GM21367 (cell line): ENCODE measurements around the gene TERT.
"Not testable (repeated sequence)": the region's sequence is repeated elsewhere in the genome, so short reads cannot be mapped to it uniquely, and the experiment has no call there.

Source experiments
- ATAC-seq: cut with Tn5 transposase; IDR thresholded peaks from one replicate; pipeline ENCODE4 v1.9.1; 2021; ENCODE audit not compliant: unreplicated experiment

TERT gene

DNA sequence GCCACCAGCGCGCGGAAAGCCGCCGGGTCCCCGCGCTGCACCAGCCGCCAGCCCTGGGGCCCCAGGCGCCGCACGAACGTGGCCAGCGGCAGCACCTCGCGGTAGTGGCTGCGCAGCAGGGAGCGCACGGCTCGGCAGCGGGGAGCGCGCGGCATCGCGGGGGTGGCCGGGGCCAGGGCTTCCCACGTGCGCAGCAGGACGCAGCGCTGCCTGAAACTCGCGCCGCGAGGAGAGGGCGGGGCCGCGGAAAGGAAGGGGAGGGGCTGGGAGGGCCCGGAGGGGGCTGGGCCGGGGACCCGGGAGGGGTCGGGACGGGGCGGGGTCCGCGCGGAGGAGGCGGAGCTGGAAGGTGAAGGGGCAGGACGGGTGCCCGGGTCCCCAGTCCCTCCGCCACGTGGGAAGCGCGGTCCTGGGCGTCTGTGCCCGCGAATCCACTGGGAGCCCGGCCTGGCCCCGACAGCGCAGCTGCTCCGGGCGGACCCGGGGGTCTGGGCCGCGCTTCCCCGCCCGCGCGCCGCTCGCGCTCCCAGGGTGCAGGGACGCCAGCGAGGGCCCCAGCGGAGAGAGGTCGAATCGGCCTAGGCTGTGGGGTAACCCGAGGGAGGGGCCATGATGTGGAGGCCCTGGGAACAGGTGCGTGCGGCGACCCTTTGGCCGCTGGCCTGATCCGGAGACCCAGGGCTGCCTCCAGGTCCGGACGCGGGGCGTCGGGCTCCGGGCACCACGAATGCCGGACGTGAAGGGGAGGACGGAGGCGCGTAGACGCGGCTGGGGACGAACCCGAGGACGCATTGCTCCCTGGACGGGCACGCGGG lies at the start of gene TERT:
TERT (minus strand) TSS at position 234 of the 815 bp plus-strand sequence; CDS start at position 155, 79 bp downstream.
- ATAC-seq, result no peak

DNA sequence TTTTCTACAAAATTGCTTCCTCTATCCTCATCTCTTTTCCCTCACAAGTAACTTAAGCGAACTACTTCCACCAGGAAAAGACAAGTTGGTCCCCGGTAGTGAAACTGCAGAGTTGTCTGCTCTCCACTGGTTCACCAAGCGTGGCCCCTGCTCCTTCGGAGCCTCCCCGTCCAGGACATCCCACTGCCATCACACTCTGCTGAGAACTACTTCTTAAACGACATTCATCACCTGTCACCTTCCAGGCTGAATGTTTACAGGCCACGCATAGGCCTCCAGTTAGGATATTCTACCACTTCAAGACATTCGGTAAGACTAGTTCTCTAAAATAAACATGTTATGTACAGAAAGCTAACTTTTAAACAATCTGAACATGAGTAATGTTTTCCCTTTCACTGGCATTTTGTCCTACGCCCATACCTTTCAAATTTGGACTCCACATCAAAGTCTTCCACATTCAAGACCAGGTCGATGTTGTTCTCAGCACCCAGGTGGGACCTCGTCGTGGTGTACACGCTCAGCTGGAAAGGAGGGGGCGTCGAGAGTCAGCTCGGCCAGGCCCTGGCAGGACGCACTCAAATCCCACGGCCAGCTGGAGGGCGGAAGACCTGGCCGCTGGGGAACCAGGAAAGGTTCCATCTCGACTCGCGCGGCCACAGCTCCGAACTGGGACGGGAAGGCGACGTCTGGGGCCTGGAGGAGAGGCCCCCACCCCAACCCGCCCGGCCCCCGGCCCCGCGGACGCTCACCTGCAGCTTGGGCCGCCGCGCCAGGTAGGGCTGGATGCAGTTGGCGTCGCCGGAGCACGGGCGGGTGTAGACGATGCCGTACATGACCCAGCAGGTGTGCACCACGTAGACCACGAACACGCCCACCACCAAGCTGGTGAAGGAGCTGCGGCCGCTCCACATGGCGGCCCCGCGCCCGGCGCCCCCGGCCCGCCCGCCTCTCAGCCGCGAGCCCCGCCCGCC lies 49.3 kb upstream of the TERT start:
- ATAC-seq, result peak; percentile 17

DNA sequence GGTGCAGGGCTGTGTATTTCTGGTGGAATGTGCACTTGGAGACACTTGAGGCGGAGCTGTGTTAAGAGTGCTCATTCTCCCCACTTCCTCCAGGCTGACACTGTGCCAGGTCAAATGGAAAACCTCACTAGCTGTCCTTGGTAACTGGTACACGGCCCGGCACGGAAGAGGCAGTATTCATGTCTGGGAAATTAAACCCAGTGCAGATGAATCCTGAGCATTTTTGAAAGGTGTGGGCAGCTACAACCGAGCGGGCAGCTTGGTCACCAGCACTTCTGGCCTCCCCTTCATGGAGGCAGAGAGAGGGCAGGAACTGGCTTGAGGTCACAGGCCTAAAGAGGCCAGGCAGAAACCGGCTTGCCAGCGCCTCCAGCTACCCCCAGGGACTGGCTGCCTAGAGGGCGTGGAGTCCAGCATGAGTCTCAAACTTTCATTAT lies 48.5 kb upstream of the TERT start:
- no peak for ATAC-seq

DNA sequence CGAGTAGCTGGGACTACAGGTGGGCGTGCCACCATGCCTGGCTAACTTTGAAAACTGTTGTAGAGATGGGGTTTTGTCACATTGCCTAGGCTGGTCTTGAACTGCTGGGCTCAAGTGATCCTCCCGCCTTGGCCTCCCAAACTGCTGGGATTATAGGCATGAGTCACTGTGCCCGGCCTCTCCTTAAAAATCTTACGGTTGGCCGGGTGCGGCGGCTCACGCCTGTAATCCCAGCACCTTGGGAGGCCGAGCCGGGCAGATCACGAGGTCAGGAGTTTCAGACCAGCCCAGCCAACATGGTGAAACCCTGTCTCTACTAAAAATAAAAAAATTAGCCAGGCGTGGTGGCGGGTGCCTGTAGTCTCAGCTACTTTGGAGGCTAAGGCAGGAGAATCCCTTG lies 47.8 kb upstream of the TERT start:
- not testable (repeated sequence) for ATAC-seq

DNA sequence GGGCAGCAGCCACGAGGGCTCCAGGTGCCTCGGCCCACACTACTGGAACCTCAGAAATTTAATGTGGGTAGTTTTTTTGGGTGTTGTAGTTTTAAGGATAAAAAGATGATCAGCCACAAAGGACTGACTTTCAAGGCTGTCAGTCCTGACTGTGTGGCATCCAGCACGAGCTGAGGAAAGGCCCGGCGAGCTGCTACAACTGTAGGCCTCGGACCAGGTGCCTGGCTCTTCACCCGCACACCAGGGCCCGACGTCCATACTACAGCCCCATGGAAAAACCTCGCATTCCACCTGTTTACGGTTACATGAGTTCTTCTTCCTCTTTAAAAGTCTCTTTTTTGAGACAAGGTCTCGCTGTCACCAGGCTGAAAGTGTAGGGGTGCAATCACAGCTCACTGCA lies 47.4 kb upstream of the TERT start:
- no peak for ATAC-seq

DNA sequence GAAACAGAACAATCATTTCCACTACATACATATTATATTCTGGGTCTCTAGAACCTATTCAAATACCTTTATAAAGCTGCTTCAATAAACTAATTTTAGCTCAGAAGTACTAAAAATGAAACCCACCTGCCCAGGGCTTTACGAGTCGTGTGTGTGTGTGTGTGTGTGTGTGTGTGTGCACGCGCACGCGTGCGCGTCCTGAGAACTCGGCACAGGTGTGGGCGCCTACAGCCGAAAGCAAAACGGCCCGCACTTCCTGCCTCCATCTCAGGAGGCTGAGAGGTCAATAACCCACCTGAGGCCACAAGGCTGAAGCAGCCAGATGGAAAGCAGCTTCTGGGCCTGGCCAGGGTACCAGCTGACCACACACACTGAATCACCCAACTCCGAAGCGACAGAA lies 47.0 kb upstream of the TERT start:
- no peak for ATAC-seq

DNA sequence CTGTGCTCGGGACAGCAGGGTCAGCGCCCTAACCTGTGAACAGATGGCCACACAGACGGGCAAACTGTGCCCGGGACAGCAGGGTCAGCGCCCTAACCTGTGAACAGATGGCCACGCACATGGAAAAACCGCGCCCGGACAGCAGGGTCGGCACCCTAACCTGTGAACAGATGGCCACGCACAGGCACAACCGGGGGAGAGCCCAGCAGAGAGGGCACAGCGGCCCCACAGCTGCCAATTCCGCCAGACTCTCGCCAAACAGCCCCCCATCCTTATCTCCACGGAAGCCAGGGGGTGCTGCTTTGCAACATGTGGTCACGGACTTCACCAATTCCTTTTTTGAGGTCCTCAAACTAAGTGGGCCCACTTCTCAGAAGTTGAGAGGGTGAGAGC lies 44.9 kb upstream of the TERT start:
- ATAC-seq, result not testable (repeated sequence)

DNA sequence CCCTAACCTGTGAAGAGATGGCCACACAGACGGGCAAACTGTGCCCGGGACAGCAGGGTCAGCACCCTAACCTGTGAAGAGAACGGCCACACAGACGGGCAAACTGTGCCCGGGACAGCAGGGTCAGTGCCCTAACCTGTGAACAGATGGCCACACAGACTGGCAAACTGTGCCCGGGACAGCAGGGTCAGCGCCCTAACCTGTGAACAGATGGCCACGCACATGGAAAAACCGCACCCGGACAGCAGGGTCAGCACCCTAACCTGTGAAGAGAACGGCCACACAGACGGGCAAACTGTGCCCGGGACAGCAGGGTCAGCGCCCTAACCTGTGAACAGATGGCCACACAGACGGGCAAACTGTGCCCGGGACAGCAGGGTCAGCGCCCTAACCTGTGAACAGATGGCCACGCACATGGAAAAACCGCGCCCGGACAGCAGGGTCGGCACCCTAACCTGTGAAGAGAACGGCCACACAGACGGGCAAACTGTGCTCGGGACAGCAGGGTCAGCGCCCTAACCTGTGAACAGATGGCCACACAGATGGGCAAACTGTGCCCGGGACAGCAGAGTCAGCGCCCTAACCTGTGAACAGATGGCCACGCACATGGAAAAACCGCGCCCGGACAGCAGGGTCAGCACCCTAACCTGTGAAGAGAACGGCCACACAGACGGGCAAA lies 44.4 kb upstream of the TERT start:
- ATAC-seq, result not testable (repeated sequence)

DNA sequence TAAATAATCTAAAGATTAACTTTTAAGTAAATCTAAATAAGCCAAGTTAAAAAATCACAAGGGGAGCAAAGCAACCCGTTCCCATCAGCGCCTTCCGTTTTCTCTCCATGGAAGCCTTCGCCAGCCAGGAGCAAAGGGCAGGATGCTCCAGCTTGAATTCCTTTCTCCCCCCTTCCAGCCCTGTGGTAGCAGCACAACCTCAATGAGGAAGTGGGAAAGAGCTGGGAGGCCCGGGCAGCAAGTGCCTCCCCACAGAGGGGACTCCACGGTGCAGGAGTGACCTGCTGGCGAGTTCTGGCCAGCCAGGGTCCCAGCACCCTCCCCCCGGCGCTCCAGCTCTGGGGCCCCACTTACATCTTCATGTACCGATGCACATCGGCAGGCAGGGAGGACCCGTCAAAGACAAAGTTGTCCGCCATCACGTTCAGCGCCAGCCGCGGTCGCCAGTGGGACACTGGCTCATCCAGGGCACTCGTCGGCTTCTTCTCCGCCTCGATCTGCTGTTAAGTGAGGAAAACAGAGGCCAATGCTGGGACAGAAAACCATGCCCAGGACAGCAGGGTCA lies 43.7 kb upstream of the TERT start:
- ATAC-seq, result no peak

DNA sequence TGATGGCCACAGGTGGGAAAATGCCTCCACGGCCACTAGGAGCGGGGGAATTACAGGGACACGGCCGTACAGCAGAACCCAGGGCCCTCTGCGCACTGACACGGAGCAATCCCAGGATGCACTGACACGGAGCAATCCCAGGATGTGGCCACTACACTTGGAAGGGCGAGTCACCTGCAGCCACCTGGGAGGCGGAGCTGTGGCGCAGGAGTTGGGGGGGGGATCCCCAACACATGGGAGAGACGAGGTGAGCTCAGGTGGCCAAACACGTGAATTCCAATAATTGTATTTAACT lies 43.3 kb upstream of the TERT start:
- no peak for ATAC-seq

DNA sequence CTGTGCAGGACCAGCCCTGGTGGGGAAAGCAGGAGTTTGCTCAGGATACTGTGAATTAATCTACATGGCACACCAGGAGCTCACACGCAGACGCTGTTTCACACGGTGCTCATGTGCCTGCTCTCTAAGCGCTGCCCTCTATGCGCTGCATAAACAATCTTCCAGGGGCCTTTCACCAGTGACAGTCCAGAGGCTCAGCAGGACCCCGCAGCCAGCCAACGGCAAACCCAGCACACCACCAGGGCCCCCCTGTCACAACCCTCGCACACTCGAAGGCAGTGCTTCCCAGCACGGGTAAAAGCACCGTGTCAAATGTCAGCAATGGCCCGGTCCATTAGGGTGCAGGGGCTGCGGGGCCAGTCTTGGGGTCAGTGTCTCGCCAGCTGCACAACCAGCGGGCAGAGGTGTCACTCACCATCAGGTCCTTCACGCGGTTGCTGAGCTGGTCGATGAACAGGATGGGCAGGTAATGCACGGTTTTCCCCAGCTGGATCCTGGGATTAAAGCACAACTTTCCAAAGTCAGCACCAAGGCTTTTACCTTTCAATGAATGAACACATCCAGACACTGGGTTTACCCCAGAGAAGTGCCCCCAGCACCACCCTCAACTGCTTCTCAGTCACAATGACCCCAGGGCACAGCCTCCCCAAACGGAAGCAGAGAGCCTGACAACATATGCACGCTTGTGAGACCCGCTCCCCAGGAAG lies 42.8 kb upstream of the TERT start:
- ATAC-seq, result no peak

DNA sequence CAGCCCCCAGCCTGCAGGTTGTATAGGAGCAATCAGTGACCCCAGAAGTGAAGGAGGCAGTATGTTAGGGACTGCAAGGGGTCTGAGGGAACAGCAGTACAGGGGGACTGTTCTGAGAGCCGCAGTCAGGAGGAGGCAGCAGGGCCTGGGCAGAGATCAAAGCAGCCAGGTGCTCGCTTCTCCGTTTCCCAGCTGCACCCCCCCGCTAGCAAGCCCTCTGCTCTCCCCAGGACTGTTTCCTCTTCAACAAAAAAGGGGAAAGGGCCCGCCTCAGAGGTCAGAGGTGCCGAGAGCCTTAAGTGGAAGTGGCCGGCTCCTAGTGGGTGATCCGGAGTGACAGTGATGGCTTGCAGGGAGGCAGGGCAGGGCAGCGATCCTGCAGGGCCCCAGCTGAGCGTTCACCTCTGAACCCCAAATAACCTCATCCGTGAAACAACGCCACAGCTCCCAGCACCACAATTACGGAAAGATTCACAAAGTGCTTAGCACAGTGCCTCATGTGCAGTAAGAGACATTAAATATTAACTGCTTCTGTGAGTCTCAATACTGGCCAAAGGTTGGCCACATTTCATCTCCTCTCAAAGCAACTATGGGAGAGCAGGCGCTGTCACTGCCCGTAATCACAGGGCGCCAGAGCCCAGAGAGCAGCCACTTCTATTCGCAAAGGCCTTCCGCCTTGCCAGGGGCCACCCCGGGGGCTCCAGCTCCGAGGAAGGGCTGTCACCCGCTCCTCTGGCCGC lies 42.1 kb upstream of the TERT start:
- no peak for ATAC-seq

DNA sequence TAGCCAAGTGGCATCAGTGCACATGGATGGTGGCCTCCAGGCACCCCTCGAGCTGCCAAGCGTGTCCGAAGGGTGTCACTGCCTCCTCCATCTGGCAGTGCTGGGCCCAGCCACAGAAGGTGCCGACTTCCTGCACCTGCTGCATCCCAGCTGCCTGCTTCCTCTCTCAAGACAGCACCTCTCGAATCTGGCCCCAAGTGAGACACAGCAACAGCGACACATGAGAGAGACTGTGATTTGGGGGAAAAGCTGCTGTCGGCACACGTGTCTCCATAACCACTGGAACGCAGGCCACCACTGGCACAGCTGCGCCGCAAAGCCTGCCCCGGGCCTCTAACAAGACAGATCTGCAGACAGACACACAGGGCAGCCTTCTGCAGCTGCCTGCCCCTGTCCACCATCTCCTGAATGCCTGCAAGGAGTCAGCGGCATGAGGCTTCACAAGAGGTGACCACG lies 41.3 kb upstream of the TERT start:
- ATAC-seq, result no peak

DNA sequence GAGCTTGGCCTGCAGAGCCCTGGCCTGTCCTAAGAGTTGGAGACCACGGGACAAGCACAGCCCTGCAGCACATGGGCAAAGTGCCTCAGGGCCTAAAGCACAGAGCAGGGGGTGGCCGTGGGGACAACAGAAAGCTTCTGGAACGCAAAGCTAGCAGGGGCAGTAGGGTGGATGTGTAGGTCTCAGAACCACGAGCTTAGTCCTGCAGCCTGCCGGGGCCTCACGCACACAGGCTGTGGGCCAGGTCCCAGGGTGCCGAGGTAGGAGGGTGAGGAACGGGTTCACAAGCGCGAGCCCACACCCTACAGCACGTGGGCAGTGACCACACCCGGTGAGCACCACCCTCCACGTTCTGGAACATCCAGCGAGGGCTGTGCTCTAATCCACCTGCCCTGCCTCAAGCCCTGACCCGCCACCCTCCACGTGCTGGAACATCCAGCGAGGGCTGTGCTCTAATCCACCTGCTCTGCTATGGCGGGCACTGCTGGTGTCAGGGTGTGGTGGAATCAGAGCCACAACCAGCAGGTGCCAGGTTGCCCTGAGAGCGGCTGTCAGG lies 40.8 kb upstream of the TERT start:
- ATAC-seq, result no peak

DNA sequence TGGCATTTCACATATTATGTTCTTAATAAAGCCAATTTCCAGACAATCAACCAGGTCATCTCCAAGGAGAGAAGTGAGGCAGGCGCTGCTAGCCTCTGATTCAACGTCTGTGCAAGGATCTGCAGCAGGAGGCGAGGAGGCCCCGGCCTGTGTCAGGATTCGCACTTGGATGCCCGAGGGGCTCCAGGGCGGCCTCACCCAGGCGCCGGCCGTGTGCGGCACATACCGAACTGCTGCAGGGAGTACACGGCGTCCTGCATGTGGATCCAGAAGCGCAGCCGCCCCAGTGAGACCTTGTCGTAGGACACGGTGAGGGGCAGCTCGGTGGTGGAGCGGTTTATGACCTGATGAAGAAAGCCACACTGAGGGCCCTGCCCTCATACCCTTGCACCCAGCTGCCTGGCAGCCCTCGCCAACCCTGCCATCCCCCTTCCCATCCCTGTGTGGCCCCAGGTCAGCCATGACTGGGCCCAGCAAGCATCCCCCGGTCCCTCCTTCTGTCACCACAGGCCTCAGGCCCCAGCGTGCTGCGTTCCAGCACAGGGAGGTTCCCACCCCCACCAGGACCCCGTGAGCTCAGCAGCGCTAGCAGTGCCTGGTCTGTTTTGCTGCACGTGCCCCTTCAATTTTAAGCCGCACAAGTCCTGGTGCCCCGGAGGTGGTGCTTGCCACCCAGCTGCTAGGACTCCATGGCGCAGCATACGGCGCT lies 40.1 kb upstream of the TERT start:
- ATAC-seq, result no peak

DNA sequence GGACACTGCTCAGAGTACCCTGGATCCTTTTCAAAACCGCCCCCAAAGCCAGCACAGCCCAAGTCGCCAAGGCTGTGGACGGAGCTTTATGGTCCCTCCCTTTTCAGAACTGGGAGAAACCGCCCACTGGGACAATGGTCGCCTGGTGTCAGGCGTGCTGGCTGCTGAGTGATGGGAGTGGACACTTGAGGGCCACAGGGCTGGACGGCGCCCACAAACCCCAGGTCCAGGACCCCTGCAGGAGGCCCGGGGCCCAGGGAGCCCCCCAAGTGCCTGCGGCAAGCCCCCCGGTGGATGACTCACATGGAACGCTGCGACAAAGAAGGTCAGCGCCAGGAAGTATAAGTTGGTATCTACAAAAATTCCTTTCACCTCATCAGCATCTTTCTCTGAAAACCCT lies 39.1 kb upstream of the TERT start:
- no peak for ATAC-seq

DNA sequence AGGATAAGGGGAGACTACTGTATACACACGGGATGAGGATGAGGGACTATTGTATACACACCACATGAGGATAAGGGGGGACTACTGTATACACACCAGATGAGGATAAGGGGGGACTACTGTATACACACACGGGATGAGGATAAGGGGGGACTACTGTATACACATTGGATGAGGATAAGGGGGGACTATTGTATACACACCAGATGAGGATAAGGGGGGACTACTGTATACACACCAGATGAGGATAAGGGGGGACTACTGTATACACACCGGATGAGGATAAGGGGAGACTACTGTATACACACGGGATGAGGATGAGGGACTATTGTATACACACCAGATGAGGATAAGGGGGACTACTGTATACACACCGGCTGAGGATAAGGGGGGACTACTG lies 38.4 kb upstream of the TERT start:
- not testable (repeated sequence) for ATAC-seq

DNA sequence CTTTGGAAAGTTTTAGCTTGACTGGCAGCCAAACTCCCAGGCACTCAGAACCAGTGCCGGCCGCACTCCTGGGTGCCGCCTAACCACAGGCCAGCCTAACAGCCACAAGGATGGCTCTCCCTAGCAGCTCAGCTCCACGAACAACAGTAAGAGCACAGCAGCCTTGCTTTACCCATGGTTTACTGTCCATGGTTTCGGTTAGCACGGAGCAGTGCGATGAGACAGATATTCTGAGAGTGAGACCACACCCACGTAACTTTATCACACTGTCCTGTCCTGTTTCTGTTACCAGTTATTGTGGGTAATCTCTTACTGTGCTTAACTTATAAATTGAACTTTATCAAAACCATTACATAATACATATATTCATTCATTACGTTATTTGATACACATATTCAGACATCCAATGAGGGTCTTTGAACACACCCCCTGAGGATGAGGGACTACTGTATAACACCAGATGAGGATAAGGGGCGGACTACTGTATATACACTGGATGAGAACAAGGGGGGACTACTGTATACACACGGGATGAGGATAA lies 37.7 kb upstream of the TERT start:
- ATAC-seq, result no peak
